ENCODE data around the gene SETD7.

- TF ChIP-seq CTCF (IDR thresholded peaks at IDR 0.05; ENCODE audit: extremely low read depth in 1 of 2, insufficient read depth in 1 of 2, low read depth in 1 of 2, low read length in 2 of 2) (no peak), POLR2A (IDR thresholded peaks at IDR 0.05; ENCODE audit: low read depth, low read length) (no peak), FOS (IDR thresholded peaks at IDR 0.05; ENCODE audit: borderline replicate concordance, insufficient read depth, low read length) (no peak), MAX (IDR thresholded peaks at IDR 0.05; ENCODE audit: insufficient read depth, insufficient read length) (no peak), EZH2 (IDR thresholded peaks at IDR 0.05; ENCODE audit: borderline replicate concordance, low read depth, low read length, severe bottlenecking) (no peak), POLR2AphosphoS5 (IDR thresholded peaks at IDR 0.05; ENCODE audit: insufficient read depth, low read depth, low read length) (no peak), MYC (IDR thresholded peaks at IDR 0.05; ENCODE audit: low read depth, low read length) (no peak), JUN (IDR thresholded peaks at IDR 0.05; ENCODE audit: borderline replicate concordance, insufficient read depth, insufficient read length, low read depth) (no peak)
These were observed 40.1 kb upstream of the SETD7 start for GRCh38 chr4:139596034-139596683.

All from endothelial cell of umbilical vein (primary cell).